ENCODE measurements around the gene SLC7A10.

DNA sequence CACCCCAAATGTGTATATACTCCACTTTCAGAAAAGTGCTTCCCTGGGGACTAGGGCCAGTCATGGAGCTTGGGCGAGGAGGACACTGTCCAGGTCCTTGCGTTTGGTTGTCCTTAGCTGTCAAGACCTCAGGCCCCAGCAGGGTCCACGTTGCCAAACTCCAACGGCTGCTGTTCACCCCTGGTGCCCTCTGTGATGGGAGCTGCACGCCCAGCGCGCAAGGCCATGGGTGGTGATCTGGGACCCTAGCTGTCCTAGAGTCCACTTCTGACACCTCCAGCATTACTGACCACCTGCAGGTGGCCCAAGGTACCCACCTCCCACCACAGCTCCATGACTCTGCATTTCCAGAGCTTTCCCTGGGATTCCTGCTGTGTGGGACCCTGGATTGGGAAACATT is 27.5 kb downstream of the SLC7A10 start:
- TF ChIP-seq CTCF (IDR thresholded peaks at IDR 0.05; ENCODE audit: borderline replicate concordance, extremely low read depth, low read length, poor library complexity, severe bottlenecking): no peak
- no peak for TF ChIP-seq EZH2 (IDR thresholded peaks at IDR 0.05; ENCODE audit: borderline replicate concordance, low read depth, low read length, severe bottlenecking)
